Hepatocyte (in vitro differentiated cells): ENCODE data around the gene PAWR. TPM values are rescaled to one million over a fixed set of nuclear protein-coding genes. Genes with fewer than 3 reads are reported as not detected.
A peak's percentile ranks its signal among the peaks of the same experiment; 100 is the strongest.

Source experiments
- DNase-seq: peaks from one replicate; pipeline ENCODE4 v3.0.0-alpha.2; 2016; ENCODE audit warnings: low spot score
- H2AFZ ChIP-seq: fragments of 200-600 bp; sonication (generic); 2 replicates; pipeline ENCODE4 v1.6.0; 2016; ENCODE audit warnings: antibody characterized with exemption, mild to moderate bottlenecking
- H3K27ac ChIP-seq: fragments of 200-600 bp; sonication (generic); 2 replicates; pipeline ENCODE4 v1.5.1; 2016; ENCODE audit warnings: mild to moderate bottlenecking
- H3K27me3 ChIP-seq: fragments of 200-600 bp; sonication (generic); 2 replicates; pipeline ENCODE4 v1.6.1; 2016
- H3K36me3 ChIP-seq: fragments of 200-600 bp; sonication (generic); replicated peaks from 2 replicates; pipeline ENCODE4 v1.5.1; 2016; ENCODE audit warnings: low read depth; ENCODE audit not compliant: insufficient read depth
- H3K4me1 ChIP-seq: fragments of 200-600 bp; sonication (generic); 2 replicates; pipeline ENCODE4 v1.5.1; 2016; ENCODE audit warnings: mild to moderate bottlenecking, moderate library complexity; ENCODE audit not compliant: insufficient read depth
- H3K4me2 ChIP-seq: fragments of 200-600 bp; sonication (generic); 2 replicates; pipeline ENCODE4 v1.6.0; 2016
- H3K4me3 ChIP-seq: fragments of 200-600 bp; sonication (generic); 2 replicates; pipeline ENCODE4 v1.5.1; 2016; ENCODE audit warnings: mild to moderate bottlenecking
- H3K79me2 ChIP-seq: fragments of 200-600 bp; sonication (generic); 2 replicates; pipeline ENCODE4 v1.6.0; 2017; ENCODE audit warnings: mild to moderate bottlenecking
- H3K9me2 ChIP-seq: fragments of 200-600 bp; sonication (generic); replicated peaks from 2 replicates; pipeline ENCODE4 v1.6.0; 2017; ENCODE audit warnings: mild to moderate bottlenecking; ENCODE audit not compliant: insufficient read depth
- H3K9me3 ChIP-seq: fragments of 200-600 bp; sonication (generic); 2 replicates; pipeline ENCODE4 v1.5.1; 2016; ENCODE audit warnings: low read depth, mild to moderate bottlenecking
- H4K20me1 ChIP-seq: fragments of 200-600 bp; sonication (generic); 2 replicates; pipeline ENCODE4 v1.6.0; 2016; ENCODE audit warnings: mild to moderate bottlenecking; ENCODE audit not compliant: insufficient read depth, poor library complexity, severe bottlenecking
- CTCF ChIP-seq: fragments of 200-600 bp; sonication (generic); IDR thresholded peaks from 2 replicates; pipeline ENCODE4 v1.5.1; 2016; ENCODE audit warnings: antibody characterized with exemption, mild to moderate bottlenecking; ENCODE audit not compliant: poor library complexity
- EZH2 ChIP-seq: fragments of 200-600 bp; sonication (generic); IDR thresholded peaks from 2 replicates; pipeline ENCODE4 v1.6.1; 2016; ENCODE audit warnings: antibody characterized with exemption, mild to moderate bottlenecking, borderline replicate concordance
- EZH2phosphoT487 ChIP-seq: fragments of 200-600 bp; sonication (generic); IDR thresholded peaks from one replicate; pipeline ENCODE4 v1.6.1; 2018; ENCODE audit warnings: antibody characterized with exemption, mild to moderate bottlenecking, low read depth, moderate library complexity; ENCODE audit not compliant: unreplicated experiment, severe bottlenecking
- WGBS: methylation state at CpG from one replicate; pipeline ENCODE4 v1.1.6; 2016; ENCODE audit warnings: low lambda C conversion rate; ENCODE audit errors: missing lambda C conversion rate; 5-methylcytosine and 5-hydroxymethylcytosine counted together
- polyA plus RNA-seq: library from polyadenylated mRNA; unstranded; fragments of >200 nt; fragmentation: Nextera tagmentation; extraction: Ambion mirVana; gene quantifications from 2 replicates; pipeline ENCODE4 v1.2.1, GENCODE V29; 2016
- total RNA-seq: library from RNA; depleted of rRNA; stranded (reverse); fragments of >200 nt; gene quantifications from 2 replicates; pipeline ENCODE4 v1.2.3, GENCODE V29; 2014

The PAWR gene
- total and polyA plus RNA-seq, 2 experiments from 2014 or later, result 40.5 to 54.9 TPM

- DNase-seq, result no peak
- H3K4me3 ChIP-seq, result no peak overlapping the region
- TF ChIP-seq CTCF, result no peak
- TF ChIP-seq EZH2, result no peak
- no peak for TF ChIP-seq EZH2phosphoT487
- peaks cover 83% of the 10 kb centered on the region for H3K79me2 ChIP-seq
- WGBS, result 53% methylated on average over 4 of the region's 4 CpGs
- peaks cover 13% of the 10 kb centered on the region for H3K4me1 ChIP-seq
- no peaks in the 10 kb centered on the region for H4K20me1 ChIP-seq
- no peak overlapping the region for H2AFZ ChIP-seq
- H3K9me2 ChIP-seq, result no peaks in the 10 kb centered on the region
- H3K4me2 ChIP-seq, result peak overlapping the region; percentile 20
- H3K27ac ChIP-seq, result no peak overlapping the region
- no peaks in the 10 kb centered on the region for H3K9me3 ChIP-seq
- no peaks in the 10 kb centered on the region for H3K27me3 ChIP-seq
- H3K36me3 ChIP-seq, result no peaks in the 10 kb centered on the region
These were observed 46.2 kb downstream of the PAWR start for GRCh38 chr12:79644274-79645234.

GRCh38 chr12:79643821-79644220, 46.9 kb downstream of the PAWR start:
- Histone ChIP-seq H2AFZ (no peak overlapping the region), H3K4me3 (no peak overlapping the region), H3K4me2 (peak overlapping the region; percentile 20), H3K79me2 (peaks cover 79% of the 10 kb centered on the region), H3K27ac (no peak overlapping the region), H3K36me3 (no peaks in the 10 kb centered on the region), H4K20me1 (no peaks in the 10 kb centered on the region), H3K4me1 (peaks cover 13% of the 10 kb centered on the region), H3K9me2 (no peaks in the 10 kb centered on the region), H3K27me3 (no peaks in the 10 kb centered on the region), H3K9me3 (no peaks in the 10 kb centered on the region)
- 73% methylated on average over 2 of the region's 2 CpGs for WGBS
- TF ChIP-seq CTCF, result no peak
- TF ChIP-seq EZH2phosphoT487, result no peak
- TF ChIP-seq EZH2, result no peak
- DNase-seq, result no peak

GRCh38 chr12:79638490-79638889, 52.3 kb downstream of the PAWR start:
- Histone ChIP-seq H4K20me1 (no peaks in the 10 kb centered on the region), H3K79me2 (peaks cover 49% of the 10 kb centered on the region), H2AFZ (no peak overlapping the region), H3K4me3 (no peak overlapping the region), H3K9me3 (no peaks in the 10 kb centered on the region), H3K36me3 (no peaks in the 10 kb centered on the region), H3K27ac (no peak overlapping the region), H3K27me3 (no peaks in the 10 kb centered on the region), H3K4me2 (no peak overlapping the region), H3K9me2 (no peaks in the 10 kb centered on the region), H3K4me1 (peaks cover 5% of the 10 kb centered on the region)
- DNase-seq, result no peak
- no peak for TF ChIP-seq EZH2
- WGBS, result 75% methylated on average over 2 of the region's 2 CpGs

DNA sequence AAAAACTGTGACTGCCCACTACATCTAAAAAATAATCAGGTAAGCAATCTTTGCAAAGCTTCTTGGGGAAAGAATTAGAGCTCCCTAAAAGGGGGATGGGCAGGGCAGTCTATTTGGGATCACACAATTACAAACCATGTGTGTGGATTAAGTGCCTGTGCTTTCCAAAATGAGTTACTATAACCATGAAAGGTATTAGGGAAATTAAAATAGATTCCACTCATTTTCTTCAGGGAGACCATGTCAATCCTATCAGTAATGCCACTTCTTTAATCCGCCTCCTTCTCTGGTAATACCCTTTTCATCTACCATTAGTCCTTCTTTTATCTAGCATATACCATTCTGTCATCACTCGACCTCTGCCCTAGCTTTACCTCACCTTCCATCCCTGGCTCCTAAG, 53.7 kb downstream of the PAWR start:
- H3K79me2 ChIP-seq, result peaks cover 39% of the 10 kb centered on the region
- H3K4me3 ChIP-seq, result no peak overlapping the region
- no peaks in the 10 kb centered on the region for H3K9me2 ChIP-seq
- WGBS, result 72% methylated on average over 2 of the region's 2 CpGs
- no peaks in the 10 kb centered on the region for H3K9me3 ChIP-seq
- H3K27ac ChIP-seq, result no peak overlapping the region
- H3K36me3 ChIP-seq, result no peaks in the 10 kb centered on the region
- no peak overlapping the region for H3K4me2 ChIP-seq
- no peak for TF ChIP-seq EZH2
- TF ChIP-seq CTCF, result no peak
- no peak for TF ChIP-seq EZH2phosphoT487
- no peaks in the 10 kb centered on the region for H4K20me1 ChIP-seq
- H3K4me1 ChIP-seq, result no peaks in the 10 kb centered on the region
- no peak overlapping the region for H2AFZ ChIP-seq
- DNase-seq, result no peak
- no peaks in the 10 kb centered on the region for H3K27me3 ChIP-seq
